Testis (tissue), 3 donors: ENCODE results near the gene PRKN. TPM values are rescaled to one million over a fixed set of nuclear protein-coding genes. Genes with fewer than 3 reads are reported as not detected.

Experiments
- DNase-seq: peaks from one replicate; pipeline ENCODE4 v3.0.0-alpha.2; 2019
- H3K27ac ChIP-seq, 2 donors: fragments of 200-600 bp; sonication (generic); one replicate each; pipeline ENCODE4 v1.5.1; 2019
- H3K27me3 ChIP-seq: fragments of 200-600 bp; sonication (generic); one replicate; pipeline ENCODE4 v1.5.1; 2019
- H3K36me3 ChIP-seq: fragments of 200-600 bp; sonication (generic); one replicate; pipeline ENCODE4 v1.5.1; 2017; ENCODE audit warnings: low read depth; ENCODE audit errors: missing control alignments
- H3K4me1 ChIP-seq: fragments of 200-600 bp; sonication (generic); one replicate; pipeline ENCODE4 v1.5.1; 2019
- H3K4me3 ChIP-seq, 2 donors: fragments of 200-600 bp; sonication (generic); one replicate each; pipeline ENCODE4 v1.5.1; 2017 to 2019
- H3K9me3 ChIP-seq: fragments of 200-600 bp; sonication (generic); one replicate; pipeline ENCODE4 v1.5.1; 2017
- POLR2A ChIP-seq: fragments of 450-650 bp; IDR thresholded peaks from one replicate; pipeline ENCODE4 v1.6.1; 2017; ENCODE audit warnings: antibody characterized with exemption, mild to moderate bottlenecking, moderate library complexity
- WGBS, 2 donors: methylation state at CpG; one replicate each; pipeline ENCODE4 v1.1.5; 2018; 5-methylcytosine and 5-hydroxymethylcytosine counted together
- intact Hi-C: fragments of 100-400 bp; cut with DNase I; formaldehyde crosslinking; loops from one replicate; pipeline ENCODE4 v1.15.1; 2023; ENCODE audit warnings: low total_unique reads
- polyA plus RNA-seq: library from polyadenylated mRNA; stranded (reverse); fragments of 350-450 nt; fragmentation: Illumina TruSeq; extraction: RNeasy Lipid Tissue Mini Kit (QIAGEN cat#74804); gene quantifications from one replicate; pipeline ENCODE4 v1.2.3, GENCODE V29; 2014; ENCODE audit warnings: low read depth, low replicate concordance; ENCODE audit not compliant: insufficient read depth
- total RNA-seq, 2 donors: library from RNA; depleted of rRNA; stranded (reverse); fragments of >200 nt; gene quantifications; one replicate each; pipeline ENCODE4 v1.2.3, GENCODE V29; 2016
- TF ChIP-seq, protein P1 (sequence below), 3 experiments: fragments of 450-650 bp in 2 of 3; fragments of 200-600 bp in 1 of 3; sonication (generic) in 1 of 3; IDR thresholded peaks; one replicate each; pipeline ENCODE4 v1.5.1; 2016 to 2019; ENCODE audit warnings: antibody characterized with exemption in 3 of 3, mild to moderate bottlenecking in 2 of 3, moderate library complexity in 1 of 3

Gene PRKN
- total and polyA plus RNA-seq, 3 donors from 2014 or later = 19.1 to 34.5 (median 28.8) TPM

DNA sequence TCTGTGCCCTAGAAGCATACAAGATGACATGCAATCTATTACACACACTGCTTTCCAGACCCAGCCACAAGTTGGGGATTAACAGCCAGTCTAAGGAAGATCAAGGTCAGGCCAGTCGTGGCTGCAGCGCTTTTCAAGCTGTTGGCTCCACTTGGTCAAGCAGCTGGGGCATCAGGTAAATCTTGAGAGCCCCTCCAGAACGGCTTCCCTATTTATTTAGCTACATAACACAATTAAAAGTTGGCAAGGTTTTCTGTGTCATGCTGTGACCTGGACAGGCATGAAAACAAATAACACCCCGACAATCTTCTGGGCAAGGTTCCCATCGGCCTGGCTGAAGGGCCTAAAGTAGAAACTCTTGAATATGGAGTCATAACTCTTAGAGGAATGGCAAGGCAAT lies 524.3 kb downstream of the PRKN start:
- Histone ChIP-seq H3K36me3 (no peaks in the 10 kb centered on the region), H3K27ac (no peak overlapping the region), H3K9me3 (no peaks in the 10 kb centered on the region), H3K4me3 (no peak overlapping the region), H3K27me3 (no peaks in the 10 kb centered on the region), H3K4me1 (no peaks in the 10 kb centered on the region)
- intact Hi-C loops = no loop called here
- TF ChIP-seq POLR2A = no peak
- TF ChIP-seq, protein P1, sequence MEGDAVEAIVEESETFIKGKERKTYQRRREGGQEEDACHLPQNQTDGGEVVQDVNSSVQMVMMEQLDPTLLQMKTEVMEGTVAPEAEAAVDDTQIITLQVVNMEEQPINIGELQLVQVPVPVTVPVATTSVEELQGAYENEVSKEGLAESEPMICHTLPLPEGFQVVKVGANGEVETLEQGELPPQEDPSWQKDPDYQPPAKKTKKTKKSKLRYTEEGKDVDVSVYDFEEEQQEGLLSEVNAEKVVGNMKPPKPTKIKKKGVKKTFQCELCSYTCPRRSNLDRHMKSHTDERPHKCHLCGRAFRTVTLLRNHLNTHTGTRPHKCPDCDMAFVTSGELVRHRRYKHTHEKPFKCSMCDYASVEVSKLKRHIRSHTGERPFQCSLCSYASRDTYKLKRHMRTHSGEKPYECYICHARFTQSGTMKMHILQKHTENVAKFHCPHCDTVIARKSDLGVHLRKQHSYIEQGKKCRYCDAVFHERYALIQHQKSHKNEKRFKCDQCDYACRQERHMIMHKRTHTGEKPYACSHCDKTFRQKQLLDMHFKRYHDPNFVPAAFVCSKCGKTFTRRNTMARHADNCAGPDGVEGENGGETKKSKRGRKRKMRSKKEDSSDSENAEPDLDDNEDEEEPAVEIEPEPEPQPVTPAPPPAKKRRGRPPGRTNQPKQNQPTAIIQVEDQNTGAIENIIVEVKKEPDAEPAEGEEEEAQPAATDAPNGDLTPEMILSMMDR (IDR thresholded peaks at IDR 0.05) = no peak
- no peak for DNase-seq
- WGBS, 2 donors = 52 to 53% methylated on average over 5 of the region's 5 CpGs

DNA sequence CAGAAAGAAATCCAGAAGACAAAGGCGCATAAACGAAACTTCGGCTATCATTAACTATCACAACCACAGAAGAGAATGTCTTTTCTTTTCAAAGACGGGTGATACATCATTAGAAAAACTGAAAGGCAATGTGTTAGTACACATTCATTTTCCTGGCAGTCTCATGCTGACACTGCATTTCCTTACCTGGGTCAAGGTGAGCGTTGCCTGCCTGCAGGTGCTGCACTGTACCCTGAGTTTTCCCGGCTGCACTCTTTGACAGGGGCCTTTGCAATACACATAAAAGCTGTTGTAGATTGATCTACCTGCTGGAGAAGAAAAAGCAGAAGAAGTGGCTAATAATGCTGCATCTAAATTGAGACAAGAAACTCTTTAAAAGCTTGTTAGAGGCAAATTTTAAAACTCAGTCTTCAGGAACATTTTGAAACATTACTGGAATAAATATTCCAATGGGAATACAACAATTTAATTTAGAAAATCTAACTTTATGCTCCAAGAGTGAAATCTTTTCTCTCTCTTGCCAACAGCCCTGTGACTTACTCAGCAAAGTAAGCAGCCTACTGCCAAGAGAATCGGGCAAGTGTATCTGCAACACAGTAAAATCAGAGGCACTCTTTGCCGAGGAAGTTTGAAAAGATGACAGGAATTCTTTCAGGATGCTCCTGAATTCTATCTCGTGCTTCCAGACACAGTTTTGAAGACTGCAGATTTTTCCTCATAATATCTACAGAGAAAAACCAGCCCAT lies 526.4 kb downstream of the PRKN start:
- no peaks in the 10 kb centered on the region for H3K27me3 ChIP-seq
- no peak overlapping the region for H3K27ac ChIP-seq
- H3K4me1 ChIP-seq = no peaks in the 10 kb centered on the region
- no peaks in the 10 kb centered on the region for H3K36me3 ChIP-seq
- TF ChIP-seq, protein P1 (IDR thresholded peaks at IDR 0.05) = no peak
- TF ChIP-seq POLR2A = no peak
- 65% methylated on average over 9 of the region's 9 CpGs for WGBS, 2 donors
- H3K9me3 ChIP-seq = no peaks in the 10 kb centered on the region
- DNase-seq = no peak
- H3K4me3 ChIP-seq = no peak overlapping the region
- intact Hi-C loops = no loop called here

DNA sequence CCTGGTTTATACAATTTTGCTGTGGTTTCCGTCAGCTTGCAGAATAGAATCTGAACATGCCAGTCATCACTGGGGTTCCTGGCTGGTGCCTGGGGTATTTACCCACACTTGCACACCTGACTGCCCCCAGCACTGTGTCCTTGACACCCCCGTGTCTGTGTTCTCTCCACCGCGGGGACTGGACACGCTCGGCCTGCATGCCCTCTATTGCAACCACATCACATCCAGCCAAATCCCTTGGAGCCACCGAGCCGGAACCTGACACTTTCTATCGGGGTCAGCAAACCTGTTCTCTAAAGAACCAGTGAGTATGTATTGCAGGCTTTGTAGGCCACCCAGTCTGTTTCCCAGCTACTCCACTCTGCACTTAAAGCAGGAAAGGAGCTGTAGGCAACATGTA lies 527.5 kb downstream of the PRKN start:
- no peaks in the 10 kb centered on the region for H3K9me3 ChIP-seq
- DNase-seq = no peak
- H3K27me3 ChIP-seq = no peaks in the 10 kb centered on the region
- TF ChIP-seq POLR2A = no peak
- TF ChIP-seq, protein P1 (IDR thresholded peaks at IDR 0.05) = no peak
- H3K36me3 ChIP-seq = no peaks in the 10 kb centered on the region
- no peak overlapping the region for H3K27ac ChIP-seq
- intact Hi-C loops = no loop called here
- WGBS, 2 donors = 92% methylated on average over 9 of the region's 9 CpGs
- H3K4me3 ChIP-seq = no peak overlapping the region
- H3K4me1 ChIP-seq = no peaks in the 10 kb centered on the region

DNA sequence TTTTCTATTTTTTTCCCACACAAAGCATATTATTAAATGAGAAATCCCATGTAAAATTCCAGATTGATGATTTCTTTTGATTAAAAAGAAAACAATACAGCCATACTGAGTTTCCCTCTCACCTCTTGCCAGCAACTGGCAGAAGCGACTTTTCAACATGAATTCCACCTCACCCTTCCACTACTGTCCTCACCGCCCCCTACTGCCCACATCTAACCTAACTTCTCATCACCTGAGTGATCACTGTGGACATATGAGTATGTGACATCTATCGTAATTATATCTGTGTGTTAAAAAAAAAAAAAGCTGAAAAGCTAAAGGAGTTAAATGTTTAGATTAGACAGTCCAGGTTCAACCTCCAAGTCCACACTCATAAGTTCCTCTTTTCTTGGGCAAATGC lies 528.6 kb downstream of the PRKN start:
- Histone ChIP-seq H3K36me3 (no peaks in the 10 kb centered on the region), H3K27me3 (no peaks in the 10 kb centered on the region), H3K4me1 (no peaks in the 10 kb centered on the region), H3K27ac (no peak overlapping the region), H3K4me3 (no peak overlapping the region), H3K9me3 (no peaks in the 10 kb centered on the region)
- WGBS, 2 donors = 96 to 97% methylated on average over 3 of the region's 3 CpGs
- intact Hi-C loops = no loop called here
- no peak for DNase-seq
- no peak for TF ChIP-seq POLR2A
- TF ChIP-seq, protein P1 (IDR thresholded peaks at IDR 0.05) = no peak

DNA sequence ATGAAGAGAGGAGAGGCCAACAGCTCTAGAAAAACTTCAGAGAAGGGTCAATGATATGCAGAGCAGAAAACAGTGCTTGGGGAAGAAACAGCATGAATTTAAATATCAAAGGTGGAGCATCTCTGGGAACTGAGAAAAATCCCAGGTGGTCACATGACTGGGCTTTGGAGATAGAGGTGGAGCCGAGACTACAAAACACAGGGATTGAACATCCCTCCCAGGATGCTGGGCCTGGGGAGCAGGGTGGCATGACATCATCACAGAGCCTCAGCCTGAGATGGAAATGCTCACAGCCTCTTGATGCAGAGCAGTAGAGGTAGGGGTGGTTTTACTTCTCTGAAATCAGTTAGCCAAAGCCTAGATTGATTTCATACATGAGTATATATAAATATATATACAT lies 529.5 kb downstream of the PRKN start:
- TF ChIP-seq, protein P1 (IDR thresholded peaks at IDR 0.05) = no peak
- TF ChIP-seq POLR2A = no peak
- no peaks in the 10 kb centered on the region for H3K4me1 ChIP-seq
- DNase-seq = no peak
- H3K4me3 ChIP-seq = no peak overlapping the region
- H3K27ac ChIP-seq = no peak overlapping the region
- intact Hi-C loops = no loop called here
- H3K9me3 ChIP-seq = no peaks in the 10 kb centered on the region
- no peaks in the 10 kb centered on the region for H3K27me3 ChIP-seq
- 81 to 100% methylated on average over 1 of the region's 1 CpG for WGBS, 2 donors
- H3K36me3 ChIP-seq = no peaks in the 10 kb centered on the region
